ENCODE measurements around the gene CAMK1D.
"Not testable (repeated sequence)": the region's sequence is repeated elsewhere in the genome, so short reads cannot be mapped to it uniquely, and the experiment has no call there.

Gene CAMK1D

DNA sequence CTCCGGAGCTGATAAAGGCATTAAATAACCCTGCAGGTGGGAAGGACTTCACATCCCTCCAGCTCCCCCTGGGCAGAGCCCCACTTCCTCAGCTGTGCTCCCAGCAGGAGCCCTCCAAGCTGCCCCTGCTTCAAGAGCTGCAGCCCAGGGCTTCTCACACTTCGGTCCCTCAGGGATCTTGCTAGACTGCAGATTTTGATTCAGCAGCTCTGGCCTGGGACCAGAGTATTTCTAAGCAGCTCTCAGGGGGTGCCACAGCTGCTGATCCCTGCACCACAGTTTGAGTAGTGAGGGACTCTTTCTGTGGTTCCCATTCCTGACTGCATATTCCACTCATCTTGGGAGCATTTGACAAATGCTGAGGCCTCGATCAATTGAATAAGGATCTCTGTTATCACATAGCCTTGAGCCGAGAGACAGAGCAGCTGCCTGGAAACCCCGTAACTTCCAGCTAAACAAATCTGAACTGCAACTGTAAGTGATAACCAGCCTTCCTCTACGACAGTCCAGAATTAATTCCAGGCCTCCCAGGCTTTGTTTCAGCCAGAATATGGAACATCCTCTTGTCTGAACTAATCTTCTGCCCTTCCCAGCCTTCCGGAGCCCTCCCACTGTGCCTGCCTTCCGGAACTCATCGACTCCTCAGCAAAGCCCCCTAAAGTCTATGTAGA lies 490.7 kb downstream of the CAMK1D start:
- no peak for DNase-seq

- DNase-seq = no peak
Observed at GRCh38 chr10:12841426-12841825, 492.1 kb downstream of the CAMK1D start.

DNA sequence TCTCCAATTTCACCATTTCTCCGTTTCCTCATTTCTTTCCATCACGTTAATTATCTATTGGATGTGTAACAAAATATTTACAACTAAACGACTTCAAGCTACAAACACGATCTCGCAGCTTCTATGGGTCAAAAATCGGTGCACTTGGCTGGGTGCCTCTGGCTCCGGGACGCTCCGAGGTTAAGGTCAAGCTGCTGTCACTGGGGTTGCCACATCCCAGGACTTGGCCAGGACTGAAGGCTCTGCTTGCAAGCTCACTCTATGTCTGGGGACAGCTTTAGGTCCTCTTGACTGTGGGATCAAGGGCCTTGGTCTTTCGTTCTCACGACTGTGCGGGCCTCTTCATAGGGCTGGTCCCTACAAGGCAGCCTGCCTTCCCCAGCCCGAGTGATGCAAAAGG lies 492.5 kb downstream of the CAMK1D start:
- DNase-seq = no peak

GRCh38 chr10:12842310-12842709 lies 493.0 kb downstream of the CAMK1D start:
- no peak for DNase-seq

DNA sequence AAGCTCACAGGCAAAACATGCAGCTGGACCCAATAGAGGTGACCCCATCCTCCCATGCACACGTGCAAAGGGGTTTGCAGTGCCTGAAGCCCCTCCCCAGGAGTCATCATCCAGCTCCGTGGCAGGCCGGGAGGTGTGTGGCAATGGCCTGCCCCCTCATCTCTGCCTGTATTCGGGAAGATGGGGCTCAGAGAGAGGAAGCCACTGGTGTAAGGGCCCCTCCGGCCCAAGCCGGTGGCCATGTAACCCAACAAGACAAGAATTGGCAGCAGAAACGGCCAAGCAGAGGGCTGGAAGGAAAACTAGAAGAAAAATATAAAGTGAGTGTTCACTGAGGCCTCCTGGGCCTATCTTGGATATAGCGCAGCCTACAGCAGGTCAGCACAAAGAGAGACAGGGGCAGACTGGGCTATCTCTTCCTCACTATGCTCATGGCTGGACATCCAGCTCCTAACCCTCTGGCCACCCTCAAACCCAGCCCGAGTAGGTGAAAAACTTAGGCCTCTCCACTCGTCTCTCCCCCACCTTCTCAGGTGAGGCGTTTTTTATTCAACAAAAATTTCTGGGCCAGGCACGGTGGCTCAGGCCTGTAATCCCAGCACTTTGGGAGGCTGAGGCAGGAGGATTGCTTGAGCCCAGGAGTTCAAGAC lies 494.1 kb downstream of the CAMK1D start:
- no peak for DNase-seq

DNA sequence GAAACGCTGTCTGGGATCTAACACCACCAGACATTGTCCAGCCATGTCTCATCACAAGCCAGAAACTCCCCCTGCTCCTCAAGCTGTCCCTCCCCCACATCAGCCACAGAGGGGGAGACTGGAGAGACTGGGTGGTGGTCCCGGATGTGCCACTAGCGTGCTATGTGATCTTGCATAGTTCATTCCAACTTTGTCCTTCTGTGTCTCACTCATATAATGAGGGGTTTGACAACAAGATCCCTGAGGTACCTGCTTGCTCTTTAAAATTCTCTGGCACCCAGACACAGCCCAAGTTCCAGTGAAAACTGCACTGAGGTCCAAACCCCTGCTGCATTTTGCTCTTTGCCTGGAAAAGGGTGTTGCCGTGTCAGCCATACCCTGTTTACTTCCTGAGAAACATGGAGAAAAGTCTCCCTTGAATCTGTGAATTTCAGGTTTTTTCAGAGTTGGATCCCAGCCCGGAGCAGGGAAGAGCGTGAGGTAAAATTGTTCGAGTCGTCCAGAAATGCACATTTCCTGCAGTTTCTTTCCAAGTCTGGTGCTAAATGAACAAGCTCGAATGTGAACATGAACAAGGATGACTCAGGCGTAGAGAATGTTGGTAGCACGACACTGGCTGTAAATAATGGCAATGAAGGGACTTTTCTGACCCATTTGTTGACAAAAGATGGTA lies 495.6 kb downstream of the CAMK1D start:
- no peak for DNase-seq

- DNase-seq = no peak
Observed at GRCh38 chr10:12846718-12847117, 497.4 kb downstream of the CAMK1D start.

GRCh38 chr10:12847361-12847975 lies 498.1 kb downstream of the CAMK1D start:
- peak; percentile 13 to 38 for DNase-seq

DNA sequence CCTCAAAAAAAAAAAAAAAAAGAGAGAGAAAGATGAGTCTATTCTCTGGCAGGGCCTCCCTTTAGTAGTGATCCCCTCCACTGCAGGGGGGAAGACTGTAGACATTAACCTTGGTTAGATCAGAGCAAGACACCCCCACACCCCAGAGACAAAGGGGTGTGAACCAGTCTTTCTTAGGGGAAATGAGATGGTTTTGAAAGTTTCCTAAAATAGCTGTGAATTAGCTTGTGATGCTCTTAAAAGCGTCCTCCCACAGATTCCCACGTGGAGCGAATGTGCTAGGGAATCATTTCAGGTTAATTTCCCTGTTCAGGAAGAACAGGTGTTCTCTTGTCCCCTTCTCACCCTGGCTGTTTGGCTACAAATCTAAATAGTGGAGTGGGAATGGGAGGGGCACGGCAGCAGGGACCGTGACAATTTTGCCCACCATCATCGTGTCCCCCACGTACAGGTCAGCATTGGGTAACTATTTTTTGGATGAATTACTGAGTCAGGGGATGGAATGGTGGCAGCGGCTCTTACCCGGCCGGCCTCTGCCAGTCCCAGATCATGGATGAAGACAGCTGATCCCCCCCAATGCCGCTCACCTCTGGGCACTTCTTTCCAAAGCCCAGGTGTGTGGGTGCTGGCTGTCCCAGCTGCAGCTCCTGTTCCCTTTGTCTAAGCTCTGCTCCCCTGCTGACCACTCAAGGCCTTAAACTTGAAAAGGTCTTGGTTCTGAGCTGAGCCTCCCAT lies 499.3 kb downstream of the CAMK1D start:
- DNase-seq = no peak

DNA sequence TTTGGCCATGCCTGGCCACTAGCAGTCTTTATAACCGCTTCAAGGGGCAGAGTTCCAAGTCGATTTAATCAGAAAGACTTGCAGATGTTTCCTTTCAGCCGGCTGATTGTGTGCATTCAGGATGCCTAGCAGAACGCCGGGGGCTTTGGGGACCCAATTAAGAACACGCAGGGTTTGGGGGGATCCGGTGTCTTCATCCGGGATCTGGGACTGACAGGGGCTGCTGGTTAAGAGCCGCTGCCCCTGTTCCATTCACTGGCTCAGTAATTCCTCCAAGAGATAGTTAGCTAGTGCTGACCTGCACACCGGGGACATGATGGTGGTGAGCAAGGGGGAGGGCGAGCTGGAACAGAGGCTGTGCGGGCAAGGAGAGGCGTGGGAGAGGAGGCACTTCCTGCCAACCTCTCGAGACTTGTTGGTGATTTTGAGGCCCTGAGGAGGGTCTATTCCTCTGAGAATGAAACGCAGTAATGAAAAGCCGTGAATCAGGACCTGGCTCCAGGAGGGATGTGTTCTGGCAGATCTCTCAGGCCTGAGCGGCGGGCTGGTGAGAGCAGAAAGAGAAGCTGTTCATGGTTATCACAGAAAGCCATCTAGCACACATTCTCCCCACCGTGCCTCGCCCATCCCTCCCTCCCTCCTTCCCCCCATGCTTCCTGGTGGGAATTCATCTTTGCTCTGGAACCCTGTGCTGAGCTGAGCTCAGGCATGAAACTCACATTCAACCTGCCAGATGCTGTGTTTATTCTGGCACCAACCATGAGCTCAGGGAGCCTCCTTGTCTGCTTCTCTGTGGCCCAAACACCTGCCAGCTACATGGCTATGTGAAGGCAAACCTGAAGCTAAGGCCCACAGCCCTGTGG lies 500.2 kb downstream of the CAMK1D start:
- peak; percentile 42 to 64 for DNase-seq

- DNase-seq = no peak
Observed at GRCh38 chr10:12852687-12853086, 503.3 kb downstream of the CAMK1D start.

DNA sequence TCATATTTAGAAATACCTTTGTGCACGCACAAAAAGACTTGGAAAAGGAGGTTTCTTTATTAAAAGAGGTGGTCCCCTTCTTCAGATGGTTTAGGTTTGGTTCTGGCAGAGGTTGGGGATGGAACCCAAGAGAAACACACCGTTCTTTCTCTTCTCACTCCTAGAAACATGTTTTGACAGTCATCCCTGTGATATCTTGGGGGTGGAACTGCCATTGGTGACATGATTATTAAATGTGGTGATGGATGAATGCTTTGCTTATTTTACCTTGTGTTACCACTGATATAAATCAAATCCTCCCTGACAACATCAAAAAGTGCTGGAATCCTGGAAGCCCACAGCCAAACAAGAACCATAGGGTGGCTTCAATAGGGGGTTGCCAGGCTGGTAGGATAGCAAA lies 505.6 kb downstream of the CAMK1D start:
- DNase-seq = no peak

DNA sequence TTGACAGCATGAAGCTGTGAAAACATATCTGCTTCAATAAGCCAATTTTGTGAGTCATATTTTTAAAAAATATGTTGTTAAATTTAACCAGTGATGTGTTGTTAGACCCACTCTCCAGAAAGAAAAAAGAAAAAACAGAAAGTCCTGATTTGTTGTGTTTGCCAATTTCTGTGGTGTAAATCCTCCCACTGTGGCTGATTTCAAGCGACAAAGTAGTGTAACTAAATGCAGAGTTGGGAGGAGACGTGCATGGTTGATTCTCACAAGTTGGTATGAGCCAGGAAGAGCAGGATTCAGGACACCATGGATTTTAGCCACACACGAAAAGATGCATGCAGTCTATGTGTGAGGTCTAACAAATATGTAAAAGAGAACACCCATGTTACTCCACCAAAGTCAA lies 513.1 kb downstream of the CAMK1D start:
- DNase-seq = no peak

GRCh38 chr10:12865515-12865914 lies 516.2 kb downstream of the CAMK1D start:
- DNase-seq = not testable (repeated sequence)

GRCh38 chr10:12868229-12868628 lies 518.9 kb downstream of the CAMK1D start:
- DNase-seq = no peak

DNA sequence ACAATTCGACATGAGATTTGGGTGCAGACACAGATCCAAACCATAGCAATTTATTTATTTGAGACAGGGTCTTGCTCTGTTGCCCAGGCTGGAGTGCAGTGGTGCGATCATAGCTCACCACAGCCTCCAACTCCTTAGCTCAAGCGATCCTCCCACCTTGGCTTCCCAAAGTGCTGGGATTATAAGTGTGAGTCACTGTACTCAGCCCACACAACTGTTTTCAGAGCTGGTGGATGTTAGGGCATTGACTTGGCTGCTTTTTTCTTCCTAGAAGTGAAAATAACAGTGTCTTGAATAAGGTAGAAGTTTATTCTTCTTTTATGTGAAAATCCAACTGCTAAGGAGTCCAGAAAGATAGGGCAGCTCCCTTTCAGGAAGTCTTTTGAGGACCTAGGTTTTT lies 520.1 kb downstream of the CAMK1D start:
- no peak for DNase-seq

GRCh38 chr10:12872577-12872976 lies 523.2 kb downstream of the CAMK1D start:
- no peak for DNase-seq

DNA sequence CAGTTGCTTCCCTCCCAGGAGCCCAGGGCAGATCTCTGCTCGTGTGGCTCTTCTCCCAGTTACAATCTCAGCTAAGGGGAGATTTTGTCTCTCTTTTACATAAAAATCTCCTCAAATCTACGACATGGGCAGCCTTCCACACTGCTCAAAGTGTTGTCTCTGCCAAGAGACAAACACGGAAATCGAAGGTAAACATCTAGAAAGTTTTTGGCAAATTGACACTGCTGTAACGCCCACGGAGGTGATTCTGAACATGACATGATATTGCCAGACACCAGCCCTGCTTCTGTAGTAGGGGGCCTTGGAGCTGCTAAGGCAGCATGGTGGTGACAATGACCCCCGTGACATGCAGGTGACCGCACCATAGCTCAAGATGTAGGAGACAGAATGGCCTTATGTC lies 523.8 kb downstream of the CAMK1D start:
- no peak for DNase-seq

- DNase-seq = no peak
Observed at GRCh38 chr10:12874501-12874900, 525.2 kb downstream of the CAMK1D start.

DNA sequence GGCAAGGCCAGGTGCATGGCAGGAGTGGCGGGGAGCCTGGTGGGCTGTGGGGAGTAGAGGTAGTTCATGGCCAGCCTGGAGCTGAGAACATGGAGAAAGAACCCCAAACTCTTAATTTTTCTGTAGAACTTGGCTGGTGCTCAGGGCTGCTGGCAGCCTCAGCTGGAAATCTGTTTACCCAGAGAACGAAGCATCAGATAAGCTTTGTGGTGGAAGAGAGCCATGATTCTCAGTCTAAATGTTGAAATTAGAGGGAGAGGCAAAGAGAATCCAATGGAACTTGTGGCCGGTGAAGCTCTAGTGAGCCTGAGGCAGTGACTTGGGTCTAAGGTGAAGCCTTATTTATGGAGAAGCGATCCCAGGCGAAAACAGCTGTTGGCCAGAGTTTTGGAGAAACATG lies 525.8 kb downstream of the CAMK1D start:
- no peak for DNase-seq

DNA sequence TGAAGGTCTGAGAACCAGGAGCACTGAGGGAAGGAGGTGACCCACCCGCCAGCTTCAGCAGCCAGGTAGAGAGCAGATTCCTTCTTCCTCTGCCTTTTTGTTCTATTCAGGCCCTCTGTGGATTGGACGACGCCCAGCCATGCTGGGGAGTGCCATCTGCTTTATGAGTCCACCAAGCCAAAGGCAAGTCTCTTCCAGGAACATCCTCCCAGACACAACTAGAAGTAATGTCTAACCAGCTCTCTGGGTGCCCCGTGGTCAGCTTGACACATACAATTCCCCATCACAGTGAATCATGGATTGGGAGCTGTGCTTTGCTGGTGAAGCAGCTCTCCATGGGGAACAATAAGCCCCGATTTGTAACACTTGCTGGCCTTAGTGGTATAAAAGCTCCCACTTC lies 526.9 kb downstream of the CAMK1D start:
- no peak for DNase-seq

- DNase-seq = no peak
Observed at GRCh38 chr10:12877150-12877549, 527.8 kb downstream of the CAMK1D start.
